GM20000 (cell line): ENCODE results near the gene NRK.
"Not testable (repeated sequence)": the region's sequence is repeated elsewhere in the genome, so short reads cannot be mapped to it uniquely, and the experiment has no call there.

ENCODE experiments used
- DNase-seq: peaks from one replicate; pipeline ENCODE4 v3.0.0; 2012; ENCODE audit warnings: low spot score
- CTCF ChIP-seq: IDR thresholded peaks from 2 replicates; pipeline ENCODE4 v1.5.1; 2012; ENCODE audit warnings: mild to moderate bottlenecking, control low read depth; ENCODE audit errors: extremely low read depth, missing control alignments

The NRK gene

GRCh38 chrX:105975382-105975781 is 153.0 kb downstream of the NRK start:
- no peak for TF ChIP-seq CTCF
- DNase-seq: no peak

- TF ChIP-seq CTCF: no peak
- DNase-seq: no peak
Observed at GRCh38 chrX:105981772-105982485, 159.6 kb downstream of the NRK start.

GRCh38 chrX:105988487-105988886 is 166.1 kb downstream of the NRK start:
- DNase-seq: not testable (repeated sequence)

DNA sequence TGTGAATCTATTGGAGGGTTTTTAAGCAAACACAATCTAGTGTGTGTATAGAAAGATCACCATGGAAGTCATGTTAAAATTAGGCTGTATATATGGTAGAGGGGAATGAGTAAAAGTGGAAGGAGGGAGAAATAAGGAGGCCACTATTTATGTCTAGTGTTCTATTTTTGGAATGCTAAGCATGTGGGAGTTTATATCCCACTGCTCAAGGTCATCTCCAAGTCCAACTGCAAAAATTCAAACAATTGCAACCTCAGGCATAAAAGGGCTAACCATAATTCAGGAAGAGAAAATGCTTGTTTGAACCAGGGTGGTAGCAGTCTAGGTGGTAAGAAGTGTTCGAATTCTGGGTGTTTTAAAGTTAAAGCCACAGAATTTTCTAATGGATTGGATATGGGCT is 177.0 kb downstream of the NRK start:
- DNase-seq: no peak
- no peak for TF ChIP-seq CTCF

GRCh38 chrX:106000203-106000602 is 177.9 kb downstream of the NRK start:
- TF ChIP-seq CTCF: no peak
- no peak for DNase-seq

- not testable (repeated sequence) for DNase-seq
Observed at GRCh38 chrX:106000609-106001008, 178.3 kb downstream of the NRK start.

GRCh38 chrX:106005684-106006083 is 183.3 kb downstream of the NRK start:
- DNase-seq: no peak
- no peak for TF ChIP-seq CTCF

DNA sequence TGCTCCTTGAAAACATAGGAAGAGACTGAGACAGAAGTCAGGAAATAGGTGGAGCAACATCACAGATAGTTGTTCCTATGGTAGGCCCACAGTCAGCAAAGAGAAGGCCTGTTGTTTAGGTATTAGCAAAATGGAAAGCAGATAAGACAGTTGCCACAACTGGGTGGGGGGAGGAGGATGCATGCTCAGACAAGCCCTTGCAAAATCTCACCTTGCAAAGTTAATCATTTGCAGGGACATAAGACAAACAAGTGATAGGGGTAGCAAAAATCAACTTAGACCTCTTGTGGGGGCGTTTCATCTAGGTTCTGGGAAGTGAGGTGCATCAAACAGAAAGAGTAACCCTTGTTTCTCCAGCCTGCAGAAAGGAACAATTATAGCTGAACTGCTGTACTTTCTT is 185.5 kb downstream of the NRK start:
- DNase-seq: no peak
- TF ChIP-seq CTCF: no peak
